ENCODE data around the gene PRKN.

PRKN gene

DNA sequence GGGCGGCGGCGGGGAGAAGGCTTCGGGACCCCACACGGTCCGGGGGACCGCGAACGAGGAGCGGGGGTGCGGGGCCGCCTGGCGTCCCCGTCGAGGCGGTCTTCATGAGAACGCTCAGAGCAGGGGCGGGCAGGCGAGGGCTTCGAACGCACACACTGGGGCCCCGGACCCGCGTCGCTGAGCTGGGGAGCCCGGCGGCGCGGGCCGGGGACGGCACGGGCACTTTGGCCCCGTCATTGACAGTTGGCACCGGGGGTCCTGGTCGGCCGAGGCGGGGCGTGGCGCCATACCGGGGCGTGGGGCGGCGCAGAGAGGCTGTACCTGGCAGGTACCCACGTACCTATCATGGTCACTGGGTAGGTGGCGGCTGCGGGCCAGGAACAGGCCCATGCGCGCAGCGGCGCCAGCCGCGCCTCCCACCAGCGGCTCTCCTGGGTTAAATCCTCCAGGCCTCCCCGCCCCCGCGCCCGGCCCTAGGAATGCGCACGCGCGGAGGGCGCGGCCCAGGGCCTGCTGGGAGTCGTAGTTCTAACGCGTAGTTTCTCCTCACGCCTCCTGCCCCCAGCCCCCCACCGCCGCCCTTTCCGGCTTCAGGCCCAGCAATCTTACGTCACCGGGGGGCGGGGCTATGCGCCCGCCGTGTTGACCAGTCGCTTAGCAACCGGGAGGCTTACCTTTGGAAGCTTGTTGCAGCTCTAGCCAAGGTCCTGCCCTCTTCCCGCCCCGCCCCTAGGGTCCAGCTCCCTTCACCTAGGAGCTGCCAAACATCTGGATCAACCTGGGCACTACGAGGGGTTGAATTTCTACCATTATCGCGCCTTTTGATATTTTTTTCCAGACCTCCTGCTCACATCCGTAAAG, at the start of gene PRKN, which contains the start of gene PACRG:
Gene PRKN, minus strand, starts transcription at position 445 of the 861 bp plus-strand sequence.
Gene PACRG, plus strand, starts transcription at position 653 of the 861 bp plus-strand sequence.
- Histone ChIP-seq H3K36me3 (replicated peaks; ENCODE audit: low read depth, low read length) (no peaks in the 10 kb centered on the region), H3K9ac (ENCODE audit: low read length) (no peak within 1 kb of the TSS), H2AFZ (ENCODE audit: low read depth, low read length) (no peak within 1 kb of the TSS), H3K79me2 (ENCODE audit: low read length) (no peaks in the 10 kb centered on the region), H4K20me1 (ENCODE audit: insufficient read depth, low read length) (no peaks in the 10 kb centered on the region), H3K9me3 (ENCODE audit: insufficient read depth, low read length) (no peaks in the 10 kb centered on the region), H3K4me3 (ENCODE audit: low read length) (no peak within 1 kb of the TSS), H3K27me3 (ENCODE audit: low read depth, low read length) (no peaks in the 10 kb centered on the region), H3K4me1 (ENCODE audit: low read length) (no peaks in the 10 kb centered on the region), H3K27ac (ENCODE audit: low read length) (no peak within 1 kb of the TSS), H3K4me2 (ENCODE audit: low read length) (no peak within 1 kb of the TSS)
- TF ChIP-seq, protein P1, sequence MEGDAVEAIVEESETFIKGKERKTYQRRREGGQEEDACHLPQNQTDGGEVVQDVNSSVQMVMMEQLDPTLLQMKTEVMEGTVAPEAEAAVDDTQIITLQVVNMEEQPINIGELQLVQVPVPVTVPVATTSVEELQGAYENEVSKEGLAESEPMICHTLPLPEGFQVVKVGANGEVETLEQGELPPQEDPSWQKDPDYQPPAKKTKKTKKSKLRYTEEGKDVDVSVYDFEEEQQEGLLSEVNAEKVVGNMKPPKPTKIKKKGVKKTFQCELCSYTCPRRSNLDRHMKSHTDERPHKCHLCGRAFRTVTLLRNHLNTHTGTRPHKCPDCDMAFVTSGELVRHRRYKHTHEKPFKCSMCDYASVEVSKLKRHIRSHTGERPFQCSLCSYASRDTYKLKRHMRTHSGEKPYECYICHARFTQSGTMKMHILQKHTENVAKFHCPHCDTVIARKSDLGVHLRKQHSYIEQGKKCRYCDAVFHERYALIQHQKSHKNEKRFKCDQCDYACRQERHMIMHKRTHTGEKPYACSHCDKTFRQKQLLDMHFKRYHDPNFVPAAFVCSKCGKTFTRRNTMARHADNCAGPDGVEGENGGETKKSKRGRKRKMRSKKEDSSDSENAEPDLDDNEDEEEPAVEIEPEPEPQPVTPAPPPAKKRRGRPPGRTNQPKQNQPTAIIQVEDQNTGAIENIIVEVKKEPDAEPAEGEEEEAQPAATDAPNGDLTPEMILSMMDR (IDR thresholded peaks at IDR 0.05; ENCODE audit: low read depth, low read length), result no peak
- no peak for TF ChIP-seq EZH2phosphoT487 (IDR thresholded peaks at IDR 0.05; ENCODE audit: low read depth)

DNA sequence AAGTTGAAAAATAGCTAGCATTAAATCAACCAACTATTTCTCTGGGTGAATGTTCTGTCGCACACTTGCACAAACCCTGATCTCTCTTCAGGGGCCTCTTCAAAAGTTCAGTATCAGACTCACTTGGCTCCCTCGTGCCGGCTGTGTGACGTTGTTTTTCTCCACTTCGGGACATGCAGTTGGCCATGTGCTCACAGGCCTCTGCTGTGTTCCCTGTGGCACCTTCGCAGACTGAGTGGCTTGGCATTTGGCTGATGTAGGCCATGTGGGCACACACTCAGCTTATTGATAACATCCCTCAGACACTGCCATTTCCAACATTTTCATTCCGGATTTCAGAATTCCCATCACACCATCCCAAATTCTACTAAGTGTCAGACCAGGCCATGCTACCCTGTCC, 49.5 kb upstream of the PRKN start:
- Histone ChIP-seq H3K79me2 (ENCODE audit: low read length) (no peaks in the 10 kb centered on the region), H3K9ac (ENCODE audit: low read length) (no peak overlapping the region), H2AFZ (ENCODE audit: low read depth, low read length) (no peak overlapping the region), H3K4me2 (ENCODE audit: low read length) (no peak overlapping the region), H3K27ac (ENCODE audit: low read length) (no peak overlapping the region), H4K20me1 (ENCODE audit: insufficient read depth, low read length) (no peaks in the 10 kb centered on the region), H3K27me3 (ENCODE audit: low read depth, low read length) (no peaks in the 10 kb centered on the region), H3K4me1 (ENCODE audit: low read length) (no peaks in the 10 kb centered on the region), H3K4me3 (ENCODE audit: low read length) (no peak overlapping the region), H3K36me3 (replicated peaks; ENCODE audit: low read depth, low read length) (no peaks in the 10 kb centered on the region), H3K9me3 (ENCODE audit: insufficient read depth, low read length) (no peaks in the 10 kb centered on the region)
- TF ChIP-seq EZH2phosphoT487 (IDR thresholded peaks at IDR 0.05; ENCODE audit: low read depth), result no peak
- TF ChIP-seq, protein P1 (IDR thresholded peaks at IDR 0.05; ENCODE audit: low read depth, low read length), result no peak

DNA sequence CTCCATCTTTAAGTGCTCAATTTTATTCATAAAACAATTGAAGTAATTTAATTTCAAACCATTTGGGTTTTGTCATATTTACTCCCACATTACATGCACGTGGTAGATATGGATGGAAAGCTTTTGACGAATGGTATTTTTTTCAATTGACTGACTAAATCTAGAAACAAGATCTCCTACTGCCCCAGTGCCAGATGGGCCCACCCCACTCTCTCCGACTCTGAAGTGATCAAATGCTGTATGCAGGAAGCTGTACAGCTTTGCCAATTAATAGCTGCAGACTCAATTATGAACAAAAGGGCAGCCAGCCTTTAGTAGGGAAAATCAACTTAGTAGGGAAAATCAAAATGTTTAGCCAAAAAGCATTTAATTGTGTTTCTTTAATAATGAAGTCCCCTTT, 46.4 kb upstream of the PRKN start:
- Histone ChIP-seq H3K36me3 (replicated peaks; ENCODE audit: low read depth, low read length) (no peaks in the 10 kb centered on the region), H3K4me2 (ENCODE audit: low read length) (no peak overlapping the region), H3K4me1 (ENCODE audit: low read length) (no peaks in the 10 kb centered on the region), H3K27me3 (ENCODE audit: low read depth, low read length) (no peaks in the 10 kb centered on the region), H3K4me3 (ENCODE audit: low read length) (no peak overlapping the region), H3K9me3 (ENCODE audit: insufficient read depth, low read length) (no peaks in the 10 kb centered on the region), H3K27ac (ENCODE audit: low read length) (no peak overlapping the region), H3K79me2 (ENCODE audit: low read length) (no peaks in the 10 kb centered on the region), H3K9ac (ENCODE audit: low read length) (no peak overlapping the region), H2AFZ (ENCODE audit: low read depth, low read length) (no peak overlapping the region), H4K20me1 (ENCODE audit: insufficient read depth, low read length) (no peaks in the 10 kb centered on the region)
- TF ChIP-seq, protein P1 (IDR thresholded peaks at IDR 0.05; ENCODE audit: low read depth, low read length), result no peak
- no peak for TF ChIP-seq EZH2phosphoT487 (IDR thresholded peaks at IDR 0.05; ENCODE audit: low read depth)

DNA sequence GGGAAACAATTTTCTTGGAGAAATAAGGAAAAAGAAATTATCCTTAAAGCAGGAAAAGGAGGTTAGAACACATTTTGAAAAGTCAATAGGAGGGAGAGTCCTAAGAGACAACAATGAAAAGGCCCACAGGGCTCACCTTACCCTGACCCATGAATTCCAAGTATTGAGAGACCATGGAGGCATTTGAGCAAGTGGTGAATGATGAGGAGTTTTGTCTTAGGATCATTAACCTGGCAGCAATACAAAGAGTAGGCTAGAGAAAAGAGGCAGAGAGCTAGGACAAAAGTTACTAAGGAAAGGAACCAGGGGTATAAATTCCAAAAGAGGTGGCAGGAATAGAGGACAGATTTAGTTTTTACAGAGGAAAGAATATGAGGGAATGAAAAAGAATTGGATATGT, 44.9 kb upstream of the PRKN start:
- no peaks in the 10 kb centered on the region for H3K79me2 ChIP-seq (ENCODE audit: low read length)
- no peaks in the 10 kb centered on the region for H4K20me1 ChIP-seq (ENCODE audit: insufficient read depth, low read length)
- H3K27ac ChIP-seq (ENCODE audit: low read length), result no peak overlapping the region
- H3K9ac ChIP-seq (ENCODE audit: low read length), result no peak overlapping the region
- H3K36me3 ChIP-seq (replicated peaks; ENCODE audit: low read depth, low read length), result no peaks in the 10 kb centered on the region
- TF ChIP-seq, protein P1 (IDR thresholded peaks at IDR 0.05; ENCODE audit: low read depth, low read length), result no peak
- TF ChIP-seq EZH2phosphoT487 (IDR thresholded peaks at IDR 0.05; ENCODE audit: low read depth), result no peak
- no peaks in the 10 kb centered on the region for H3K4me1 ChIP-seq (ENCODE audit: low read length)
- H3K9me3 ChIP-seq (ENCODE audit: insufficient read depth, low read length), result no peaks in the 10 kb centered on the region
- no peak overlapping the region for H2AFZ ChIP-seq (ENCODE audit: low read depth, low read length)
- no peak overlapping the region for H3K4me3 ChIP-seq (ENCODE audit: low read length)
- no peaks in the 10 kb centered on the region for H3K27me3 ChIP-seq (ENCODE audit: low read depth, low read length)
- H3K4me2 ChIP-seq (ENCODE audit: low read length), result no peak overlapping the region

Measured in OCI-LY3 (cell line).